Neural cell (in vitro differentiated cells): ENCODE data around the gene FGD6. TPM values are rescaled to one million over a fixed set of nuclear protein-coding genes. Genes with fewer than 3 reads are reported as not detected.

Experiments
- H2AFZ ChIP-seq: fragments of 200-600, 300-800 bp; sonication (generic), shearing (Covaris generic); 2 replicates; pipeline ENCODE4 v1.6.0; 2014; ENCODE audit warnings: low read depth, mild to moderate bottlenecking, antibody characterized with exemption, low read length, moderate library complexity
- H3F3A ChIP-seq: fragments of 200-600 bp; shearing (Covaris generic); 2 replicates; pipeline ENCODE4 v1.6.1; 2016; ENCODE audit warnings: mild to moderate bottlenecking, moderate library complexity, mixed read lengths, antibody characterized with exemption, low read length; ENCODE audit not compliant: insufficient read depth, poor library complexity, severe bottlenecking
- H3K27ac ChIP-seq: fragments of 200-600, 300-800 bp; sonication (generic), shearing (Covaris generic); 2 replicates; pipeline ENCODE4 v1.5.1; 2014; ENCODE audit warnings: mild to moderate bottlenecking, low read length, moderate library complexity
- H3K27me3 ChIP-seq: fragments of 300-800, 200-600 bp; sonication (generic), shearing (Covaris generic); 2 replicates; pipeline ENCODE4 v1.6.0; 2014; ENCODE audit warnings: mild to moderate bottlenecking, low read depth, low read length, moderate library complexity; ENCODE audit not compliant: insufficient read depth
- H3K36me3 ChIP-seq: fragments of 300-800, 200-600 bp; sonication (generic), shearing (Covaris generic); 2 replicates; pipeline ENCODE4 v1.5.1; 2014; ENCODE audit warnings: mild to moderate bottlenecking, antibody characterized with exemption, low read length, moderate library complexity; ENCODE audit not compliant: insufficient read depth
- H3K4me2 ChIP-seq: fragments of 300-800, 200-600 bp; sonication (generic), shearing (Covaris generic); 2 replicates; pipeline ENCODE4 v1.6.0; 2014; ENCODE audit warnings: mild to moderate bottlenecking, low read length
- H3K4me3 ChIP-seq: fragments of 300-800, 200-600 bp; sonication (generic), shearing (Covaris generic); 2 replicates; pipeline ENCODE4 v1.5.1; 2014; ENCODE audit warnings: mild to moderate bottlenecking, low read length, moderate library complexity
- H3K79me2 ChIP-seq: fragments of 200-600 bp; shearing (Covaris generic); replicated peaks from 2 replicates; pipeline ENCODE4 v1.6.0; 2014; ENCODE audit warnings: mild to moderate bottlenecking, low read length, moderate library complexity; ENCODE audit not compliant: insufficient read depth
- H3K9ac ChIP-seq: fragments of 300-800, 200-600 bp; sonication (generic), shearing (Covaris generic); 2 replicates; pipeline ENCODE4 v1.6.1; 2016; ENCODE audit warnings: mild to moderate bottlenecking, low read length, mixed read lengths
- H3K9me2 ChIP-seq: fragments of 200-600 bp; shearing (Covaris generic); 2 replicates; pipeline ENCODE4 v1.6.1; 2016; ENCODE audit warnings: mild to moderate bottlenecking, low read length, mixed read lengths; ENCODE audit not compliant: insufficient read depth
- H3K9me3 ChIP-seq: fragments of 200-600, 300-800 bp; sonication (generic), shearing (Covaris generic); 2 replicates; pipeline ENCODE4 v1.6.1; 2016; ENCODE audit warnings: mild to moderate bottlenecking, mixed run types, low read length, moderate library complexity, mixed read lengths
- H4K20me1 ChIP-seq: fragments of 200-600 bp; shearing (Covaris generic); 2 replicates; pipeline ENCODE4 v1.6.1; 2016; ENCODE audit warnings: mild to moderate bottlenecking, mixed run types; ENCODE audit not compliant: insufficient read depth
- EP300 ChIP-seq: fragments of 450-650 bp; conservative IDR thresholded peaks from 2 replicates; pipeline ENCODE4 v1.6.1; 2014; ENCODE audit warnings: antibody characterized with exemption, mild to moderate bottlenecking, moderate library complexity; ENCODE audit not compliant: poor library complexity, severe bottlenecking
- EZH2 ChIP-seq: fragments of 200-600, 300-800 bp; shearing (Covaris generic), sonication (generic); IDR thresholded peaks from 2 replicates; pipeline ENCODE4 v1.6.1; 2014; ENCODE audit warnings: antibody characterized with exemption, low read length, borderline replicate concordance, mild to moderate bottlenecking; ENCODE audit not compliant: insufficient read depth, poor library complexity, severe bottlenecking
- MXI1 ChIP-seq: fragments of 450-650 bp; conservative IDR thresholded peaks from 2 replicates; pipeline ENCODE4 v1.6.1; 2014; ENCODE audit warnings: antibody characterized with exemption, mild to moderate bottlenecking; ENCODE audit not compliant: poor library complexity, severe bottlenecking
- POLR2AphosphoS5 ChIP-seq: IDR thresholded peaks from 2 replicates; pipeline ENCODE4 v1.6.1; 2012
- RAD21 ChIP-seq: fragments of 450-650 bp; conservative IDR thresholded peaks from 2 replicates; pipeline ENCODE4 v1.6.1; 2014; ENCODE audit warnings: antibody characterized with exemption, mild to moderate bottlenecking, moderate library complexity
- SMC3 ChIP-seq: fragments of 450-650 bp; conservative IDR thresholded peaks from 2 replicates; pipeline ENCODE4 v1.6.1; 2014; ENCODE audit warnings: antibody characterized with exemption, mild to moderate bottlenecking, moderate library complexity; ENCODE audit not compliant: poor library complexity
- TAF1 ChIP-seq: IDR thresholded peaks from 2 replicates; pipeline ENCODE4 v1.6.1; 2012; ENCODE audit warnings: low read depth
- polyA plus RNA-seq: library from polyadenylated mRNA; depleted of rRNA; stranded (reverse); fragments of >200 nt; gene quantifications from 2 replicates; pipeline ENCODE4 v1.2.3, GENCODE V29; 2014
- TF ChIP-seq, protein P1 (sequence below): fragments of 450-650 bp; IDR thresholded peaks from 2 replicates; pipeline ENCODE4 v1.5.1; 2014; ENCODE audit warnings: antibody characterized with exemption, mild to moderate bottlenecking, moderate library complexity; ENCODE audit not compliant: poor library complexity, severe bottlenecking
- TF ChIP-seq, protein P2 (sequence below): IDR thresholded peaks from 2 replicates; pipeline ENCODE4 v1.6.1; 2012; ENCODE audit warnings: borderline replicate concordance

FGD6 gene
- polyA plus RNA-seq, 1 donor from 2014 or later, result 4.6 TPM

DNA sequence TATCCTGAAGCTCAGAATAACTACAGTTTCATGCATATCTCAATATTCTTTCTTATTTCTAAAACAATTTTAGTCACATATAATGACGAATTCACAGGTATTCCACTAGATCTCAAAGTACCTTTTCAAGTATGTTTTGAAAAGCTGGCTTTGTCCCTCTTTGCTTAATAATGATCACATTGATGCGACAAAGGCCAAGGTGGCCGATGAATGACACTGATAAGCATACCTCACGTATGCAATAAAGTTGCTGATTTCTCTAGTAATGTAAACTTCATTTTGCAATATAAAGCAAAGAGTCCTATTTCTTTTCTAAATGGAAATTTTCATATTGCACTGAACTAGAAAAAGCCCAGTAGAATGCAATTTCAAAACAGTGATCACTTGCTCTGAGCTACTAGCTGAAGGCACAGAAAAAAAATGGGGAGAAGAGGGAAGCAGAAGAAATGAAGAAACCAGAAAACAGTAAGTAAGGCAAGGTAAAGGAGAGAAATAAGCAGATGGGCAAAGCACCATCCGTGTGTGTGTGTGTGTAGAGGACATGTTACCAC lies 29.3 kb downstream of the FGD6 start:
- Histone ChIP-seq H2AFZ (no peak overlapping the region), H3K9me2 (no peaks in the 10 kb centered on the region), H3K4me2 (no peak overlapping the region), H3K9me3 (no peaks in the 10 kb centered on the region), H3K27me3 (no peaks in the 10 kb centered on the region), H3F3A (no peaks in the 10 kb centered on the region), H3K79me2 (peaks cover 4% of the 10 kb centered on the region), H3K9ac (no peak overlapping the region), H4K20me1 (no peaks in the 10 kb centered on the region), H3K4me3 (no peak overlapping the region), H3K36me3 (peaks cover 4% of the 10 kb centered on the region), H3K27ac (no peak overlapping the region)
- no peak for TF ChIP-seq EP300
- no peak for TF ChIP-seq EZH2
- no peak for TF ChIP-seq MXI1
- TF ChIP-seq SMC3, result no peak
- TF ChIP-seq TAF1, result no peak
- TF ChIP-seq, protein P1, sequence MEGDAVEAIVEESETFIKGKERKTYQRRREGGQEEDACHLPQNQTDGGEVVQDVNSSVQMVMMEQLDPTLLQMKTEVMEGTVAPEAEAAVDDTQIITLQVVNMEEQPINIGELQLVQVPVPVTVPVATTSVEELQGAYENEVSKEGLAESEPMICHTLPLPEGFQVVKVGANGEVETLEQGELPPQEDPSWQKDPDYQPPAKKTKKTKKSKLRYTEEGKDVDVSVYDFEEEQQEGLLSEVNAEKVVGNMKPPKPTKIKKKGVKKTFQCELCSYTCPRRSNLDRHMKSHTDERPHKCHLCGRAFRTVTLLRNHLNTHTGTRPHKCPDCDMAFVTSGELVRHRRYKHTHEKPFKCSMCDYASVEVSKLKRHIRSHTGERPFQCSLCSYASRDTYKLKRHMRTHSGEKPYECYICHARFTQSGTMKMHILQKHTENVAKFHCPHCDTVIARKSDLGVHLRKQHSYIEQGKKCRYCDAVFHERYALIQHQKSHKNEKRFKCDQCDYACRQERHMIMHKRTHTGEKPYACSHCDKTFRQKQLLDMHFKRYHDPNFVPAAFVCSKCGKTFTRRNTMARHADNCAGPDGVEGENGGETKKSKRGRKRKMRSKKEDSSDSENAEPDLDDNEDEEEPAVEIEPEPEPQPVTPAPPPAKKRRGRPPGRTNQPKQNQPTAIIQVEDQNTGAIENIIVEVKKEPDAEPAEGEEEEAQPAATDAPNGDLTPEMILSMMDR, result no peak
- no peak for TF ChIP-seq RAD21
- TF ChIP-seq, protein P2, sequence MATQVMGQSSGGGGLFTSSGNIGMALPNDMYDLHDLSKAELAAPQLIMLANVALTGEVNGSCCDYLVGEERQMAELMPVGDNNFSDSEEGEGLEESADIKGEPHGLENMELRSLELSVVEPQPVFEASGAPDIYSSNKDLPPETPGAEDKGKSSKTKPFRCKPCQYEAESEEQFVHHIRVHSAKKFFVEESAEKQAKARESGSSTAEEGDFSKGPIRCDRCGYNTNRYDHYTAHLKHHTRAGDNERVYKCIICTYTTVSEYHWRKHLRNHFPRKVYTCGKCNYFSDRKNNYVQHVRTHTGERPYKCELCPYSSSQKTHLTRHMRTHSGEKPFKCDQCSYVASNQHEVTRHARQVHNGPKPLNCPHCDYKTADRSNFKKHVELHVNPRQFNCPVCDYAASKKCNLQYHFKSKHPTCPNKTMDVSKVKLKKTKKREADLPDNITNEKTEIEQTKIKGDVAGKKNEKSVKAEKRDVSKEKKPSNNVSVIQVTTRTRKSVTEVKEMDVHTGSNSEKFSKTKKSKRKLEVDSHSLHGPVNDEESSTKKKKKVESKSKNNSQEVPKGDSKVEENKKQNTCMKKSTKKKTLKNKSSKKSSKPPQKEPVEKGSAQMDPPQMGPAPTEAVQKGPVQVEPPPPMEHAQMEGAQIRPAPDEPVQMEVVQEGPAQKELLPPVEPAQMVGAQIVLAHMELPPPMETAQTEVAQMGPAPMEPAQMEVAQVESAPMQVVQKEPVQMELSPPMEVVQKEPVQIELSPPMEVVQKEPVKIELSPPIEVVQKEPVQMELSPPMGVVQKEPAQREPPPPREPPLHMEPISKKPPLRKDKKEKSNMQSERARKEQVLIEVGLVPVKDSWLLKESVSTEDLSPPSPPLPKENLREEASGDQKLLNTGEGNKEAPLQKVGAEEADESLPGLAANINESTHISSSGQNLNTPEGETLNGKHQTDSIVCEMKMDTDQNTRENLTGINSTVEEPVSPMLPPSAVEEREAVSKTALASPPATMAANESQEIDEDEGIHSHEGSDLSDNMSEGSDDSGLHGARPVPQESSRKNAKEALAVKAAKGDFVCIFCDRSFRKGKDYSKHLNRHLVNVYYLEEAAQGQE, result no peak
- no peak for TF ChIP-seq POLR2AphosphoS5

GRCh38 chr12:95185854-95186253 lies 31.4 kb downstream of the FGD6 start:
- no peaks in the 10 kb centered on the region for H3K27me3 ChIP-seq
- H3K4me2 ChIP-seq, result no peak overlapping the region
- no peaks in the 10 kb centered on the region for H3F3A ChIP-seq
- H2AFZ ChIP-seq, result no peak overlapping the region
- no peaks in the 10 kb centered on the region for H3K9me2 ChIP-seq
- H3K79me2 ChIP-seq, result no peaks in the 10 kb centered on the region
- TF ChIP-seq, protein P1, result no peak
- no peak for TF ChIP-seq SMC3
- TF ChIP-seq MXI1, result no peak
- TF ChIP-seq EZH2, result no peak
- TF ChIP-seq POLR2AphosphoS5, result no peak
- H4K20me1 ChIP-seq, result no peaks in the 10 kb centered on the region
- H3K4me3 ChIP-seq, result no peak overlapping the region
- no peak overlapping the region for H3K27ac ChIP-seq
- H3K9me3 ChIP-seq, result no peaks in the 10 kb centered on the region
- H3K9ac ChIP-seq, result no peak overlapping the region
- peaks cover 4% of the 10 kb centered on the region for H3K36me3 ChIP-seq
